HG03025 (cell line): ENCODE data around the gene SMAD4.
"Not testable (repeated sequence)": the region's sequence is repeated elsewhere in the genome, so short reads cannot be mapped to it uniquely, and the experiment has no call there.

Source experiments
- ATAC-seq: cut with Tn5 transposase; IDR thresholded peaks from one replicate; pipeline ENCODE4 v1.9.1; 2021; ENCODE audit warnings: mild to moderate bottlenecking, moderate library complexity; ENCODE audit not compliant: unreplicated experiment, low FRiP score

Gene SMAD4

DNA sequence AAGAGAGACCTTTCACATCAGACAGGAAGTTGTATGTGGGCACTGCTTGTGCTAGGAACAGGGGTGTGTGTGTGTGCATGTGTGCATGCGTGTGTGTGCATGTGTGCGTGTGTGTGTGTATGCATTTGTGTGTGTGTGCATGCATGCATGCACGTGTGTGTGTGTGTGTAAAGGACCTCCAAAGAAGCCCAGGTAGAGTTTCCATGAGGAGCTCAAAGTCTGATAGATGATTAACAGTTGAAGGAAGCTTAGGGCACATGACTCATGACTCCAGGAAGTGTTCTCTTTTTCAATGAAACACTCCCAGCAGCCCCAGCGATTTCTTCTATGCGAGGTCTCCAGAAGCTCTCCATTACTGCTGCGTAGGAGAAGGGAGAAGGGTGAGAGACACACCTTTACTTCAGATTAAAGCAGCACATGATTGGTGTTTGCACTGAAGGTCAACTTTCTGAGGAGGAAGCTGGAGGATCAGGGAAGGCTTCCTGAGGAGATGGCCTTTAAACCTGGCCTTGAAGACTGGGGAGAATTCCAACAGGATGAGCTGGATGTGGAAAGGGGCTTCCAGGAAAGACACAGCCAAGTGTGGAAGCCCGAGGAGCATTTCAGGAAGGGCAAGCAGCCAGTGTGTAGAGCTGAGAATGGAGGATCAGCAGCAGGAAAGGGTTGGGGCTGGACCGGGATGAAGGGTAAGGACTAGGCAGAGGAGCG, 77.7 kb downstream of the SMAD4 start:
- ATAC-seq = no peak

- no peak for ATAC-seq
Observed at GRCh38 chr18:51108330-51108729, 78.3 kb downstream of the SMAD4 start.

GRCh38 chr18:51110073-51110797, 80.2 kb downstream of the SMAD4 start:
- ATAC-seq = peak; percentile 81

DNA sequence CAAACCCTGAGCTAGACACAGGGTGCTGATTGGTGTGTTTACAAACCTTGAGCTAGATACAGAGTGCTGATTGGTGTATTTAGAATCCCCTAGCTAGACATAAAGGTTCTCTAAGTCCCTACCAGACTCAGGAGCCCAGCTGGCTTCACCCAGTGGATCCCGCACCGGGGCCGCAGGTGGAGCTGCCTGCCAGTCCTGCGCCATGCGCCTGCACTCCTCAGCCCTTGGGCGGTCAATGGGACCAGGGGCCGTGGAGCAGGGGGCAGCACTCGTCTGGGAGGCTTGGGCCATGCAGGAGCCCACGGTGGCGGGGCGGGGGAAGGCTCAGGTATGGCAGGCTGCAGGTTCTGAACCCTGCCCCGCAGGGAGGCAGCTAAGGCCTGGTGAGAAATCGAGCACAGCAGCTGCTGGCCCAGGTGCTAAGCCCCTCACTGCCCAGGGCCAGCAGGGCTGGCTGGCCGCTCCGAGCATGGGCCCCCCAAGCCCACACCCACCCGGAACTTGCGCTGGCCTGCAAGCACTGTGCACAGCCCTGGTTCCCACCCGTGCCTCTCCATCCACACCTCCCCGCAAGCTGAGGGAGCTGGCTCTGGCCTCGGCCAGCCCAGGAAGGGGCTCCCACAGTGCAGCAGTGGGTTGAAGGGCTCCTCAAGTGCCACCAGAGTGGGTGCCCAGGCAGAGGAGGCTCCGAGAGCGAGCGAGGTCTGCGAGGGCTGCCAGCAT, 81.8 kb downstream of the SMAD4 start:
- not testable (repeated sequence) for ATAC-seq

GRCh38 chr18:51116996-51117395, 87.0 kb downstream of the SMAD4 start:
- not testable (repeated sequence) for ATAC-seq

- not testable (repeated sequence) for ATAC-seq
Observed at GRCh38 chr18:51119561-51119960, 89.5 kb downstream of the SMAD4 start.

- not testable (repeated sequence) for ATAC-seq
Observed at GRCh38 chr18:51119976-51120375, 90.0 kb downstream of the SMAD4 start.

DNA sequence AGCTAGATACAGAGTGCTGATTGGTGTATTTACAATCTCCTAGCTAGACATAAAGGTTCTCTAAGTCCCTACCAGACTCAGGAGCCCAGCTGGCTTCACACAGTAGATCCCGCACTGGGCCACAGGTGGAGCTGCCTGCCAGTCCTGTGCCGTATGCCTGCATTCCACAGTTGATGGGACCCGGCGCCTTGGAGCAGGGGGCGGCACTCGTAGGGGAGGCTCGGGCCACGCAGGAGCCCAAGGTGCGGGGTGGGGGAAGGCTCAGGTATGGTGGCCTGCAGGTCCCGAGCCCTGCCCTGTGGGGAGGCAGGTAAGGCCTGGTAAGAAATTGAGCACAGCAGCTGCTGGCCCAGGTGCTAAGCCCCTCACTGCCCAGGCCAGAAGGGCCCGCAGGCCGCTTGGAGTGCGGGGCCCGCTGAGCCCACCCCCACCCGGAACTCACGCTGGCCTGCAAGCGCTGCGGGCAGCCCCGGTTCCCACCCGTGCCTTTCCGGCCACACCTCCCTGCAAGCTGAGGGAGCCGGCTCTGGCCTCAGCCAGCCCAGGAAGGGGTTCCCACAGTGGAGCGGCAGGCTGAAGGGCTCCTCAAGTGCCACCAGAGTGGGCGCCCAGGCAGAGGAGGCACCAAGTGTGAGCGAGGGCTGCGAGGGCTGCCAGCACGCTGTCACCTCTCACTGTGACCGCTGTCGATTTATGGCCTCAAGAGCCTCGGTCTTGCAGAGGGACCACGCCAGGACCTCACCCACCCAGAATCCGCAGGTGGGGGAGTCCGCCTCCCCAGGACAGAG, 91.0 kb downstream of the SMAD4 start:
- no peak for ATAC-seq

DNA sequence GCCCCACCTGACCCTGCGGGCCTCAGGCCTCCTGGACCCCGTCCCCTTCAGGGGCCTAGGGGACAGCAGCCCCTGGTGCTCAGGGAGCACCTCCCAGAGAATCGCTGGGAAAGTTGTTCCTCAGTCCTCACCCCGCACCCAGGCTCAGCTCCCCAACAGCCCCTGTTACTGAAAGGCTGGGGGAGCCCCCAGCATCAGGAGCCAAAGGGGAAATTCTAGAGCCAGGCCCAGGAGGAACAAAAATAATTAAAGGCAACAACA, 91.5 kb downstream of the SMAD4 start:
- ATAC-seq = no peak

DNA sequence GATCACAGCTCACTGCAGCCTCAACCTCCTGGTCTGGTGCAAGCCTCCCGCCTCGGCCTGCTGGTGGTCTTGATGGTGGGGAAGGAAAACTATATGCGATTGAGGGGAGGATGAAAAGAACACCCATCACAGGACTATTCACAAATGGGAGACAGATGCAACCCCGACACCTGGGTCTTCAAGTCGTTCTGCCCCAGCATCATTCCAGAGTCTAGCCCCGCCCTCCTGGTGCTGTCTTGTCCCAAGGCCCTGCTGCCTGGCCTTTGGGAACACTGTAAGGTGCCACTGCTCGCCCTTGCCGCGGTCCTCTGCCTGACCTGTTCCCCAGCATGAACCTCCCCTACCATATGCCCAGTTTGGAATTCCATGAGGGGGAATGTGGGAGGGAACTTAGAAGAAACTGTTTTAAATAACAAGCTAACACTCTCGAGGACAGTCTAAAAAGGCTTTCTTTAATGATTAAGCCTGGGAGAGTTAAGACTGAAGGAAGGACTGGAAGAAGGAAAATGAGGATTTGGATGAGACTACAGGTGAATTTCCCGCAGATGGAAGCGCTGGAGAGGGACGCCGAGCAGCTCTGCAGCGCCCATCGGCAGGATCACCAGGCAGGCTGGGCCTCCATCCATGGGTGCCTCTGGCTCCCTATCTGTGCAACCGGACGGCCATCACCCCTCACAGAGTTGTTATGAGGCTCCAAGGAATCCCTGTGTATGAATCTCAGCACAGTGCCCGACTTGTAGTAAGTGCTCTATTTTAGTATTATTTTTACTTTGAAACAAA, 92.4 kb downstream of the SMAD4 start:
- no peak for ATAC-seq

DNA sequence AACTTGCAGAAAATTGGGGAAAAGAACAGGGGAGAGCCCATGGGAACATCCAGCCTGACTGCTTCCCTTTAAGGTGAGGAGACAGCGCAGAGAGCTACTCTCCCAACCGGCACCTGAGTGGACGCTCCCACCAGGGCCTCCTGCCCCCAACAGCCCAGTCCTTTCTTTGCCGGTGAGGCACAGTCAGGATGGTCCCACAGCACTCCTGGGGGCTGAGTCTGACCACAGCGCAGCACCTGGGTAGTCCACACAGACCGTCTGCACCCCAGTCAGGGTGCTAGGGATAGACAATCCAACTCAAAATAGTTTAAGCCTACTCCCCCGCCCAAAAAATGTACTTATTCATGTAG, 93.0 kb downstream of the SMAD4 start:
- no peak for ATAC-seq

DNA sequence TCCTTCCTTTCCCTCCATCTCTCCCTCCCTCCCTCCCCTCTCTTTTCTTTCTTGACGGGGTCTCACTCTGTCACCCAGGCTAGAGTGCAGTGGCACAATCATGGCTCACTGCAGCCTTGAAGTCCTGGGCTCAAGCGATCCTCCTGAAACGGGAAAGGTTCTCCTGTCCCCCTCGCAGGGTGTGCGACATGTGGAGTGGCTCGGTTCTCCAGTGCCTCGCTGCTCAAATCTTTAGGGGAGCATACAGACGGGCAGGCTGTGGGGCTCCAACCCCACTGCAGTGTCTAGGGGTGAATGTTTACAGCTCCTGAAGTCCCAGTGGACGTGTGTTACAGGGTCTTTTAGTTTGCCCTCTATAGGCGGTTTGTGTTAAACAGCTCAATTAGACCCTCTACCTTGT, 93.5 kb downstream of the SMAD4 start:
- no peak for ATAC-seq

- ATAC-seq = no peak
Observed at GRCh38 chr18:51123936-51124486, 94.0 kb downstream of the SMAD4 start.

DNA sequence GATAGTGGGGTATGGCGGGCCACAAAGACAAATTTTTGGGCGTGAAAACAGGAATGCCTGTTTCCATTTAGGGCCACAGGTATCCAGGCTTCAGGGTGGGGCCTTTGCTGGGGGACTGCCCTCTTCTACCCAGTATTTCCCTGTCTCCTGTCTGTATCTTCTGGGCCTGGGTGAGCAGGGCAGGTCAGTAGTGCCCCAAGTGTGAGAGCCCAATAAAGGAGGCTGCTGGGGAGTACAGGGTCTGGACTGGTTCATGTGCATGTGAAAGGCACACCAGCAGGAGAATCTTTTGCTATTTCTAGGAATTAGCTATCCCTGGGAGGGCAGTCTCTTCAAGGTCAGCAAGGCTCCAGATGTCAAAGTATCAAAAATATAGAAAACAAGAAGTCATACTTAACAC, 96.0 kb downstream of the SMAD4 start:
- no peak for ATAC-seq

DNA sequence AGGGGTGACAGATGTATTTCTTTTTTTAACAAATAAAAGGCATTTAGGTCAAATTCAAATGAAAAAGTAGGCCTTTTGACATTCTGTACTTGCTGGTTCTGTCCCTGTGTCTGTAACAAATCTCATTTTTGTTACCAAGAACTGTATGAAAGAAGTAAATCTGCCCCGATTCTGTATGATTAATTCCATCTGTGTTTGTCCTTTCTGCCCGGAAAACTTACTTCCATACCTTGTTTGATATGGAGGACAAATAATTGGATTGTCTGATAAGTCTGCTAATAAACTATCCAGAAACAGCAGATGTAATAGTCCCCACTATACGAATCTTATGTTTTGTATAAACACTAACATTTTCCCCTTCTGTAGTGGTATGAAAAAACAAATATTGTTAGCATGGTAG, 97.7 kb downstream of the SMAD4 start:
- no peak for ATAC-seq

DNA sequence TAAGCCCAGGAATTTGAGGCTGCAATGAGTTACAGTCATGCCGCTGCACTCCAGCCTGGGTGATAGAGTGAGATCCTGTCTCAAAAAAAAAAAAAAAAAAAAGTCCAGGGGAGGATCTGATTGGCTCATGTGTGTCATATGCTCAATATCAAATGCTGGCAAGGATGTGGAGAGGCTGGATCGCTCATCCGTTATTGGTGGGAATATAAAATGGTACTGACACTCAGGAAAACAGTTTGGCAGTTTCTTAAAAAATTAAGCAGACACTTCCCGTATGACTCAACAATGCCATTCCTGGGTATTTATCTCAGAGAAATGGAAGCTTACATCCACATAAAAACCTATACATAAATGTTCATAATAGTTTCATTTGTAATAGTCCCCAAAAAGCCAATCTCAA, 98.5 kb downstream of the SMAD4 start:
- ATAC-seq = no peak

DNA sequence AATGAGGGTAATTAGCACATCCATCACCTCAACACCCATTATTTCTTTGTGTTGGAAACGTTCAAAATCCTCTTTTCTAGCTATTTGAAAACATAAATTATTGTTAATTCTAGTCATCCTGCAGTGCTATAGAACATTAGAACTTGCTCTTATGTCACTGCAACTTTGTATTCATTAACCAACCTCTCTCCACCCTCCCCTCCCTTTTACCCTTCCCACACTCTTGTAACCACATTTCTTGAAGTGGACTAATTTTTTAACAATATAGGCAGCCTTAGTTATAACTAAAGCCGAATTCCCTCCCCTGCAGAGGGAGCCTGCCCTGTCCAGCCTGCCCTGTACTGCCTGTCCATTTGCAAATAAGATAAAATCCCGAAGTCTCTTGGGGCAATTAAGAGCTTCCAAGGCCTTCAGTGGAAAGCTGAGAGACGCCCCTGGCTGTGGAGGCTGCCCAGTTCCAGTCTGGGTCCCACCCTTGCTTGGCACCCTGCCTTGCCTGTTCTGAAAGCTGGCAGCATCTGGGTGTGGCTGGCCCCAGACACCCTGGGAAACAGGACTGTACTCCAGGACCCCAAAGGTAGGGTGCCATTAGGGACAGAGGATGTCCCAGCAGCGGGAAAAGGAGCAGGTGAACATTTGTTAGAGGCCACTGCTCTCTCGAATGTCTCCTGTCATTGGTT, 102.4 kb downstream of the SMAD4 start:
- no peak for ATAC-seq

- ATAC-seq = no peak
Observed at GRCh38 chr18:51133580-51134160, 103.7 kb downstream of the SMAD4 start.
